PFSK-1 (cell line): Measurements from ENCODE around the gene PRAMEF20. TPM values are rescaled to one million over a fixed set of nuclear protein-coding genes. Genes with fewer than 3 reads are reported as not detected.
"Not testable (repeated sequence)": the region's sequence is repeated elsewhere in the genome, so short reads cannot be mapped to it uniquely, and the experiment has no call there.

Experiments used
- FOXP2 ChIP-seq: optimal IDR thresholded peaks from 2 replicates; pipeline ENCODE3; 2011; ENCODE audit warnings: borderline replicate concordance, control low read depth, inconsistent platforms; ENCODE audit not compliant: insufficient read depth; ENCODE audit errors: extremely low read length, extremely low read depth
- POLR2AphosphoS5 ChIP-seq: IDR thresholded peaks from 2 replicates; pipeline ENCODE4 v1.6.1; 2012; ENCODE audit warnings: low read depth, mild to moderate bottlenecking, control low read depth, low read length, moderate library complexity
- REST ChIP-seq, 2 experiments: IDR thresholded peaks; 2 replicates each; pipeline versions ENCODE4 v1.6.1 to v1.8.0; 2011 to 2012; ENCODE audit warnings: low read depth in 2 of 2, low read length in 2 of 2, control low read depth in 1 of 2, inconsistent platforms in 1 of 2, mild to moderate bottlenecking in 1 of 2, moderate library complexity in 1 of 2; ENCODE audit not compliant: insufficient read depth in 1 of 2
- SIN3A ChIP-seq: IDR thresholded peaks from 2 replicates; pipeline ENCODE4 v1.6.1; 2012; ENCODE audit warnings: mild to moderate bottlenecking, low read length, moderate library complexity, borderline replicate concordance; ENCODE audit not compliant: insufficient read depth
- TAF1 ChIP-seq: IDR thresholded peaks from 2 replicates; pipeline ENCODE4 v1.6.1; 2012; ENCODE audit warnings: low read length, control low read depth, borderline replicate concordance; ENCODE audit not compliant: insufficient read depth
- polyA plus RNA-seq: library from polyadenylated mRNA; unstranded; fragments of >200 nt; gene quantifications from one replicate; pipeline ENCODE4 v1.2.1, GENCODE V29; 2012; ENCODE audit warnings: low read depth, missing spikeins; ENCODE audit not compliant: insufficient read length

The PRAMEF20 gene
- not detected for polyA plus RNA-seq

GRCh38 chr1:13410150-13410549 lies at the start of gene PRAMEF20:
Gene PRAMEF20, plus strand, starts transcription at chr1:13410450. Its CDS starts 5,905 bp downstream, at chr1:13416355.
- not testable (repeated sequence) for TF ChIP-seq SIN3A, FOXP2, POLR2AphosphoS5

- TF ChIP-seq REST (IDR thresholded peaks at IDR 0.05; ENCODE audit: insufficient read depth in 1 of 2, low read depth in 2 of 2, low read length in 2 of 2); POLR2AphosphoS5; TAF1: not testable (repeated sequence)
Observed at GRCh38 chr1:13389332-13389731, 20.9 kb upstream of the PRAMEF20 start, which contains the start of gene PRAMEF17. Gene PRAMEF17, plus strand, starts transcription at chr1:13389632. Its CDS starts 26 bp downstream, at chr1:13389658.

- TF ChIP-seq REST (IDR thresholded peaks at IDR 0.05; ENCODE audit: insufficient read depth in 1 of 2, low read depth in 2 of 2, low read length in 2 of 2): no peak
- TF ChIP-seq SIN3A: no peak
- TF ChIP-seq FOXP2: no peak
Observed at GRCh38 chr1:13407811-13408210, 2.4 kb upstream of the PRAMEF20 start.

GRCh38 chr1:13430495-13430894 lies 20.2 kb downstream of the PRAMEF20 start:
- no peak for TF ChIP-seq POLR2AphosphoS5

- TF ChIP-seq TAF1 (no peak), REST (IDR thresholded peaks at IDR 0.05; ENCODE audit: insufficient read depth in 1 of 2, low read depth in 2 of 2, low read length in 2 of 2) (no peak), FOXP2 (no peak)
Observed at GRCh38 chr1:13432251-13432650, 22.0 kb downstream of the PRAMEF20 start.

- TF ChIP-seq REST (IDR thresholded peaks at IDR 0.05; ENCODE audit: insufficient read depth in 1 of 2, low read depth in 2 of 2, low read length in 2 of 2) (no peak), SIN3A (no peak), POLR2AphosphoS5 (no peak), FOXP2 (no peak), TAF1 (no peak)
Observed at GRCh38 chr1:13435458-13435857, 25.2 kb downstream of the PRAMEF20 start.
